CD4-positive, alpha-beta T cell treated with Interleukin-1 beta for 1 hour (primary cell): Measurements from ENCODE around the gene AKIP1.
"Not testable (repeated sequence)": the region's sequence is repeated elsewhere in the genome, so short reads cannot be mapped to it uniquely, and the experiment has no call there.

Experiments
- DNase-seq, 2 donors: peaks; one replicate each; pipeline ENCODE4 v3.0.0-alpha.2; 2020 to 2022

Gene AKIP1

GRCh38 chr11:8911029-8911823, at the start of gene AKIP1:
Gene AKIP1, plus strand, starts transcription at chr11:8911189. Its CDS starts 261 bp downstream, at chr11:8911450.
- DNase-seq, result peak; percentile 84

GRCh38 chr11:8863838-8864237, 47.2 kb upstream of the AKIP1 start:
- DNase-seq, result no peak

- no peak for DNase-seq
Observed at GRCh38 chr11:8865304-8865703, 45.7 kb upstream of the AKIP1 start.

GRCh38 chr11:8867035-8867434, 44.0 kb upstream of the AKIP1 start:
- DNase-seq, result no peak

GRCh38 chr11:8867931-8868631, 42.9 kb upstream of the AKIP1 start:
- no peak for DNase-seq

GRCh38 chr11:8870411-8871170, 40.4 kb upstream of the AKIP1 start:
- no peak for DNase-seq

- no peak for DNase-seq
Observed at GRCh38 chr11:8871171-8871775, 39.7 kb upstream of the AKIP1 start.

GRCh38 chr11:8871962-8872361, 39.0 kb upstream of the AKIP1 start:
- no peak for DNase-seq

- no peak for DNase-seq
Observed at GRCh38 chr11:8873741-8874405, 37.1 kb upstream of the AKIP1 start.

- DNase-seq, result no peak
Observed at GRCh38 chr11:8878771-8879170, 32.2 kb upstream of the AKIP1 start.

- DNase-seq, result not testable (repeated sequence)
Observed at GRCh38 chr11:8881585-8881984, 29.4 kb upstream of the AKIP1 start.

GRCh38 chr11:8886322-8886721, 24.7 kb upstream of the AKIP1 start:
- no peak for DNase-seq

GRCh38 chr11:8891185-8891584, 19.8 kb upstream of the AKIP1 start:
- DNase-seq, result not testable (repeated sequence)

- no peak for DNase-seq
Observed at GRCh38 chr11:8899119-8899753, 11.8 kb upstream of the AKIP1 start.

GRCh38 chr11:8905528-8906165, 5.3 kb upstream of the AKIP1 start:
- DNase-seq, result no peak

- no peak for DNase-seq
Observed at GRCh38 chr11:8907116-8907515, 3.9 kb upstream of the AKIP1 start.

- DNase-seq, result no peak
Observed at GRCh38 chr11:8908099-8908498, 2.9 kb upstream of the AKIP1 start.

- DNase-seq, result peak in 1 of 2 donors; percentile 13
Observed at GRCh38 chr11:8910649-8911026, 351 bp upstream of the AKIP1 start.

- peak; percentile 46 to 53 for DNase-seq
Observed at GRCh38 chr11:8913961-8914660, 3.1 kb downstream of the AKIP1 start.

GRCh38 chr11:8914661-8915018, 3.7 kb downstream of the AKIP1 start:
- no peak for DNase-seq
